ENCODE results near the gene MX1. TPM values are rescaled to one million over a fixed set of nuclear protein-coding genes. Genes with fewer than 3 reads are reported as not detected.

Gene MX1
- total and polyA plus RNA-seq, 12 donors: 14.0 to 44.4 (median 26.4) TPM

GRCh38 chr21:41507521-41508414, 81.7 kb downstream of the MX1 start, which contains the start of gene TMPRSS2:
Gene TMPRSS2 (minus strand): TSS chr21:41508158. CDS start chr21:41498133, 10,025 bp downstream.
- H3K27ac ChIP-seq: no peak within 1 kb of the TSS

GRCh38 chr21:41508415-41509144, 82.5 kb downstream of the MX1 start:
- intact Hi-C loops (cut with DNase I): no loop called here
- no peak overlapping the region for H3K4me3 ChIP-seq
- H3K36me3 ChIP-seq (replicated peaks in 1 of 2): no peaks in the 10 kb centered on the region
- H3K9me3 ChIP-seq (replicated peaks in 1 of 3): no peaks in the 10 kb centered on the region
- no peak overlapping the region for H3K27ac ChIP-seq
- no peak for TF ChIP-seq CTCF (IDR thresholded peaks at IDR 0.05)
- DNase-seq: no peak
- whole genome bisulfite sequencing, 4 donors: 6 to 14% (median 10%) methylated on average over 10 to 28 of the region's 28 CpGs
- H3K4me1 ChIP-seq (replicated peaks in 1 of 2): no peaks in the 10 kb centered on the region
- peaks cover 44% of the 10 kb centered on the region for H3K27me3 ChIP-seq

More at GRCh38 chr21:41507521-41508414, 81.7 kb downstream of the MX1 start, which contains the start of gene TMPRSS2:
- Histone ChIP-seq H3K4me1 (replicated peaks in 1 of 2) (no peaks in the 10 kb centered on the region), H3K9me3 (replicated peaks in 1 of 3) (no peaks in the 10 kb centered on the region), H3K27me3 (peaks cover 44% of the 10 kb centered on the region), H3K36me3 (replicated peaks in 1 of 2) (no peaks in the 10 kb centered on the region), H3K4me3 (no peak within 1 kb of the TSS)
- 1 to 2% (median 1%) methylated on average over 10 to 85 of the region's 85 CpGs for WGBS, 4 donors
- intact Hi-C loops (cut with DNase I): no loop called here
- TF ChIP-seq POLR2A (IDR thresholded peaks at IDR 0.05) (no peak), CTCF (IDR thresholded peaks at IDR 0.05) (no peak)
- no peak for DNase-seq

Other genes starting within 250 kb of the MX1 start
- gene FAM3B, start 109.4 kb upstream of the MX1 start, total RNA-seq: under 1 TPM in 3 of 9 donors, not detected in 6; 0.22 to 0.38 (median 0.25) TPM
- under 1 TPM in 1 of 3 donors, not detected in 2; 0.07 TPM for gene FAM3B, start 109.4 kb upstream of the MX1 start, polyA plus RNA-seq
- 10 to 100 TPM in 1 of 9 donors, 1 to 10 TPM in 7, under 1 TPM in 1; 0.44 to 31.3 (median 4.8) TPM for gene MX2, start 64.2 kb upstream of the MX1 start, total RNA-seq
- 10 to 100 TPM in 1 of 3 donors, 1 to 10 TPM in 2; 3.1 to 10.4 (median 4.7) TPM for gene MX2, start 64.2 kb upstream of the MX1 start, polyA plus RNA-seq
- under 1 TPM in 3 of 9 donors, not detected in 6; under 0.01 to 0.61 (median 0.43) TPM for gene TMPRSS2, start 81.9 kb downstream of the MX1 start, total RNA-seq
- under 1 TPM in 2 of 3 donors, not detected in 1; 0.16 to 0.17 TPM for gene TMPRSS2, start 81.9 kb downstream of the MX1 start, polyA plus RNA-seq

All from adrenal gland (tissue), 12 donors.